ENCODE measurements around the gene FPR1. TPM values are rescaled to one million over a fixed set of nuclear protein-coding genes. Genes with fewer than 3 reads are reported as not detected.

The FPR1 gene
- total RNA-seq, 2 donors from 2014 or later, result 0.77 to 5.6 TPM

- H3K27ac ChIP-seq, result no peak overlapping the region
- no peak for DNase-seq (ENCODE audit: low spot score)
- no peak overlapping the region for H3K4me3 ChIP-seq
- H3K36me3 ChIP-seq, result no peaks in the 10 kb centered on the region
- H3K27me3 ChIP-seq (replicated peaks; ENCODE audit: insufficient read depth), result no peaks in the 10 kb centered on the region
- intact Hi-C loops (cut with DNase I), result no loop called here
- H3K4me1 ChIP-seq (replicated peaks), result no peaks in the 10 kb centered on the region
- no peaks in the 10 kb centered on the region for H3K9me3 ChIP-seq
- WGBS, result 55% methylated on average over 2 of the region's 2 CpGs
- TF ChIP-seq CTCF (IDR thresholded peaks at IDR 0.05) (no peak), POLR2A (IDR thresholded peaks at IDR 0.05) (no peak), POLR2AphosphoS5 (IDR thresholded peaks at IDR 0.05) (no peak)
Measured at GRCh38 chr19:51737924-51738323, 13.8 kb downstream of the FPR1 start.

GRCh38 chr19:51737389-51737788 lies 14.3 kb downstream of the FPR1 start:
- WGBS, result 92% methylated on average over 3 of the region's 3 CpGs
- H3K4me3 ChIP-seq, result no peak overlapping the region
- no peak for TF ChIP-seq CTCF (IDR thresholded peaks at IDR 0.05)
- no peak for TF ChIP-seq POLR2A (IDR thresholded peaks at IDR 0.05)
- TF ChIP-seq POLR2AphosphoS5 (IDR thresholded peaks at IDR 0.05), result no peak
- DNase-seq (ENCODE audit: low spot score), result no peak
- no peaks in the 10 kb centered on the region for H3K36me3 ChIP-seq
- H3K9me3 ChIP-seq, result no peaks in the 10 kb centered on the region
- H3K4me1 ChIP-seq (replicated peaks), result no peaks in the 10 kb centered on the region
- no peaks in the 10 kb centered on the region for H3K27me3 ChIP-seq (replicated peaks; ENCODE audit: insufficient read depth)
- intact Hi-C loops (cut with DNase I), result no loop called here
- no peak overlapping the region for H3K27ac ChIP-seq

- no peak for DNase-seq (ENCODE audit: low spot score)
- intact Hi-C loops (cut with DNase I), result no loop called here
Measured at GRCh38 chr19:51735759-51736449, 15.8 kb downstream of the FPR1 start.

GRCh38 chr19:51733742-51734522 lies 17.7 kb downstream of the FPR1 start:
- intact Hi-C loops (cut with DNase I), result no loop called here
- Histone ChIP-seq H3K4me3 (no peak overlapping the region), H3K9me3 (no peaks in the 10 kb centered on the region), H3K4me1 (replicated peaks) (no peaks in the 10 kb centered on the region), H3K27ac (no peak overlapping the region), H3K36me3 (no peaks in the 10 kb centered on the region), H3K27me3 (replicated peaks; ENCODE audit: insufficient read depth) (no peaks in the 10 kb centered on the region)
- TF ChIP-seq POLR2A (IDR thresholded peaks at IDR 0.05) (no peak), POLR2AphosphoS5 (IDR thresholded peaks at IDR 0.05) (no peak)
- DNase-seq (ENCODE audit: low spot score), result no peak
- 67% methylated on average over 7 of the region's 7 CpGs for WGBS

More at GRCh38 chr19:51735759-51736449, 15.8 kb downstream of the FPR1 start:
- H3K9me3 ChIP-seq, result no peaks in the 10 kb centered on the region
- no peaks in the 10 kb centered on the region for H3K27me3 ChIP-seq (replicated peaks; ENCODE audit: insufficient read depth)
- no peaks in the 10 kb centered on the region for H3K4me1 ChIP-seq (replicated peaks)
- 84% methylated on average over 10 of the region's 10 CpGs for WGBS
- no peak overlapping the region for H3K4me3 ChIP-seq
- TF ChIP-seq CTCF (IDR thresholded peaks at IDR 0.05), result no peak
- no peak for TF ChIP-seq POLR2AphosphoS5 (IDR thresholded peaks at IDR 0.05)
- no peak for TF ChIP-seq POLR2A (IDR thresholded peaks at IDR 0.05)
- no peak overlapping the region for H3K27ac ChIP-seq
- no peaks in the 10 kb centered on the region for H3K36me3 ChIP-seq

GRCh38 chr19:51729781-51730180 lies 21.9 kb downstream of the FPR1 start:
- Histone ChIP-seq H3K4me1 (replicated peaks) (no peaks in the 10 kb centered on the region), H3K4me3 (no peak overlapping the region), H3K27me3 (replicated peaks; ENCODE audit: insufficient read depth) (peaks cover 2% of the 10 kb centered on the region), H3K27ac (no peak overlapping the region), H3K36me3 (no peaks in the 10 kb centered on the region), H3K9me3 (no peaks in the 10 kb centered on the region)
- DNase-seq (ENCODE audit: low spot score), result no peak
- TF ChIP-seq CTCF (IDR thresholded peaks at IDR 0.05) (no peak), POLR2A (IDR thresholded peaks at IDR 0.05) (no peak), POLR2AphosphoS5 (IDR thresholded peaks at IDR 0.05) (no peak)
- intact Hi-C loops (cut with DNase I), result no loop called here
- 67% methylated on average over 2 of the region's 2 CpGs for WGBS
